Activated B cell treated with CpG ODN at 0.5 μM for 24 hours (primary cell): ENCODE data around the gene EIF2B1. TPM values are rescaled to one million over a fixed set of nuclear protein-coding genes. Genes with fewer than 3 reads are reported as not detected.

ENCODE experiments used
- ATAC-seq: fragments of 200-7000 bp; cut with Tn5 transposase; one replicate; pipeline ENCODE4 v1.10.0; 2021; ENCODE audit warnings: low read depth, mild to moderate bottlenecking, moderate library complexity
- CTCF ChIA-PET: fragments of 350-600 bp; sonication (Branson Sonifier 250); formaldehyde crosslinking; loops from one replicate; lab custom pipeline; 2021; ENCODE audit warnings: antibody characterized with exemption; lab: Charles Lee
- POLR2A ChIA-PET: fragments of 350-600 bp; sonication (Branson Sonifier 250); formaldehyde crosslinking; loops from one replicate; lab custom pipeline; 2021; ENCODE audit warnings: antibody characterized with exemption; lab: Charles Lee
- DNase-seq: peaks from one replicate; pipeline ENCODE4 v3.0.0; 2022
- H3K27ac Mint-ChIP-seq: one replicate; pipeline ENCODE4 v1.8.0; 2020; ENCODE audit warnings: mixed read lengths
- H3K27me3 Mint-ChIP-seq: one replicate; pipeline ENCODE4 v1.8.0; 2021; ENCODE audit warnings: mixed read lengths
- H3K36me3 Mint-ChIP-seq: one replicate; pipeline ENCODE4 v1.8.0; 2021; ENCODE audit warnings: low read depth, mixed read lengths
- H3K4me1 Mint-ChIP-seq: one replicate; pipeline ENCODE4 v1.8.0; 2021; ENCODE audit warnings: mixed read lengths
- H3K4me3 Mint-ChIP-seq: one replicate; pipeline ENCODE4 v1.8.0; 2020; ENCODE audit warnings: mild to moderate bottlenecking, mixed read lengths
- H3K9me3 Mint-ChIP-seq: one replicate; pipeline ENCODE4 v1.8.0; 2020; ENCODE audit warnings: mixed read lengths
- intact Hi-C: fragments of 100-400 bp; cut with micrococcal nuclease; formaldehyde crosslinking; loops from one replicate; pipeline ENCODE4 v1.15.1; 2024
- total RNA-seq: library from RNA; stranded (reverse); gene quantifications from 2 replicates; pipeline ENCODE4 v1.2.3, GENCODE V29; 2022
- TF ChIP-seq, protein P1 (sequence below): fragments of 200-600 bp; IDR thresholded peaks from one replicate; pipeline ENCODE4 v1.8.0; 2022; ENCODE audit warnings: antibody characterized with exemption, mild to moderate bottlenecking

Gene EIF2B1
- total RNA-seq, 1 donor from 2014 or later, result 67.3 TPM

DNA sequence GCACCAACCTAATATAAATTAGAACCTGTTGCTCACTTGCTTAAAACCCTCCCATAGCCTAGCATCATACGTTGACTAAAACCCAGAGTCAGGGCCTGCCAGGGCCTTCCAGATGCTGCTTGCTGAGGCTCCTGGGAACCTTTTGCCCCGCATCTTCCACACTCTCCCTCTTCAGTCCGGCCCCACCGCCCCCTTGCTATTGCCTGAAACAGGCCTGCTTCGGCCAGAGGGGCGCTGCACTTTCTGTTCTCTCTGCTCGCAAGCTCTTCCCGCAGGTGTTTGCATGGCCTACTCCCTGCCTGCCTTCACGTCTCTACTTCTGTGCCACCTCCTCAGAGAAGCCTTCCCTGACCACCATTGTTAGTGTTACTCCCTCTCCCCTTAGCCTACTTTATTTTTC is 23.7 kb upstream of the EIF2B1 start:
- intact Hi-C loops, result no loop called here
- DNase-seq (no peak), ATAC-seq (no peak)
- Mint-ChIP-seq H3K9me3 (no peaks in the 10 kb centered on the region), H3K27ac (no peak overlapping the region), H3K4me1 (peaks cover 40% of the 10 kb centered on the region), H3K27me3 (no peaks in the 10 kb centered on the region), H3K4me3 (no peak overlapping the region), H3K36me3 (peaks cover 58% of the 10 kb centered on the region)
- CTCF ChIA-PET, result no interaction called here
- TF ChIP-seq, protein P1, sequence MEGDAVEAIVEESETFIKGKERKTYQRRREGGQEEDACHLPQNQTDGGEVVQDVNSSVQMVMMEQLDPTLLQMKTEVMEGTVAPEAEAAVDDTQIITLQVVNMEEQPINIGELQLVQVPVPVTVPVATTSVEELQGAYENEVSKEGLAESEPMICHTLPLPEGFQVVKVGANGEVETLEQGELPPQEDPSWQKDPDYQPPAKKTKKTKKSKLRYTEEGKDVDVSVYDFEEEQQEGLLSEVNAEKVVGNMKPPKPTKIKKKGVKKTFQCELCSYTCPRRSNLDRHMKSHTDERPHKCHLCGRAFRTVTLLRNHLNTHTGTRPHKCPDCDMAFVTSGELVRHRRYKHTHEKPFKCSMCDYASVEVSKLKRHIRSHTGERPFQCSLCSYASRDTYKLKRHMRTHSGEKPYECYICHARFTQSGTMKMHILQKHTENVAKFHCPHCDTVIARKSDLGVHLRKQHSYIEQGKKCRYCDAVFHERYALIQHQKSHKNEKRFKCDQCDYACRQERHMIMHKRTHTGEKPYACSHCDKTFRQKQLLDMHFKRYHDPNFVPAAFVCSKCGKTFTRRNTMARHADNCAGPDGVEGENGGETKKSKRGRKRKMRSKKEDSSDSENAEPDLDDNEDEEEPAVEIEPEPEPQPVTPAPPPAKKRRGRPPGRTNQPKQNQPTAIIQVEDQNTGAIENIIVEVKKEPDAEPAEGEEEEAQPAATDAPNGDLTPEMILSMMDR, result no peak
- POLR2A ChIA-PET, result no interaction called here

GRCh38 chr12:123656392-123656791 is 22.9 kb upstream of the EIF2B1 start:
- DNase-seq (no peak), ATAC-seq (no peak)
- H3K4me3 Mint-ChIP-seq, result no peak overlapping the region
- no peak overlapping the region for H3K27ac Mint-ChIP-seq
- ChIA-PET POLR2A (no interaction called here), CTCF (no interaction called here)
- peaks cover 40% of the 10 kb centered on the region for H3K4me1 Mint-ChIP-seq
- no peaks in the 10 kb centered on the region for H3K9me3 Mint-ChIP-seq
- no peaks in the 10 kb centered on the region for H3K27me3 Mint-ChIP-seq
- intact Hi-C loops, result no loop called here
- TF ChIP-seq, protein P1, result no peak
- H3K36me3 Mint-ChIP-seq, result peaks cover 63% of the 10 kb centered on the region

DNA sequence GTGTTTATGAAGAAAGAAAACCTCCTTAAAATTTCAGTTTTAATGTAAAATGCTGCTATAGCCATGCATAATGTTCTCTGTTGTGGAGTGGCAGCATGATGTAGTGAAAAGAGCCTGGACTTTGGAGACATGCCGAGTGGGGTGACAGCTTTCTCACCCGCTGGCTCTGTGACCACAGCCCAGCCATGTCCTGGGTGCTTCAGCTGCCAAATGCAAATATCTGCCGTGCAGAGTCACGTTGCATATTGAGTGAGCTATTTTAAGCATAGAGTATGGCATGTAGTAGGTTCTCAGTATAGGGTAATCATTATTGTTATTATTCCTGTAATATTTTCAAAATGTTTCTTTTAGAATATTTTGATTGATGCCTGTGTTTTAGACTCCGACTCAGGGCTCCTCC is 21.9 kb upstream of the EIF2B1 start:
- H3K9me3 Mint-ChIP-seq, result no peaks in the 10 kb centered on the region
- H3K4me3 Mint-ChIP-seq, result no peak overlapping the region
- ATAC-seq (peak; percentile 52), DNase-seq (no peak)
- ChIA-PET POLR2A (interaction anchor here (0.5 to 0.6 kb wide), 2 partner anchors 9 to 859 kb away, joined by 4 to 8 read pairs; no protein-coding TSS in a partner anchor), CTCF (no interaction called here)
- no peaks in the 10 kb centered on the region for H3K27me3 Mint-ChIP-seq
- peaks cover 67% of the 10 kb centered on the region for H3K36me3 Mint-ChIP-seq
- H3K27ac Mint-ChIP-seq, result no peak overlapping the region
- intact Hi-C loops, result no loop called here
- H3K4me1 Mint-ChIP-seq, result peaks cover 33% of the 10 kb centered on the region
- TF ChIP-seq, protein P1, result no peak

DNA sequence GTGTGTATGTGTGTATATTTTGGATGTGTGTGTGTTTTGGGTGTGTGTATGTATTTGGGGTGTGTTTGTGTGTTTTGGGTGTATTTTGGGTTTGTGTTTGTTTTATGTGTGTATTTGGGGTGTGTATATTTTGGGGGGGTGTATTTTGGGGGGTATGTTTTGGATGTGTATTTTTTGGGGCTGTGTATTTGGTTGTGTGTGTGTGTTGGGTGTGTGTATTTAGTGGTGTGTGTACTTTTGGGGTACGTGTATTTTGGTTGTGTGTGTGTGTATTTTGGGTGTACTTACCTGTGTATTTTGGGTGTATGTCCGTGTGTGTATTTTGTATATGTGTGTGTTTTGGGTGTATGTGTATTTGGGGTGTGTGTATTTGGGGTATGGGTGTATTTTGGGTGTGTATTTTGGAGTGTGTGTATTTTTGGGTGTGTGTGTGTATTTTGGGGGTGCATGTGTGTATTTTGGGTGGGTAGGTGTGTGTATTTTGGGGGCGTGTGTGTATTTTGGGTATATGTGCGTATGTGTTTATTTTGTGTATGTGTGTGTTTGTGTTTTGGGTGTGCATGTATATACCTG is 20.7 kb upstream of the EIF2B1 start:
- H3K36me3 Mint-ChIP-seq, result peaks cover 62% of the 10 kb centered on the region
- DNase-seq (no peak), ATAC-seq (no peak)
- H3K9me3 Mint-ChIP-seq, result no peaks in the 10 kb centered on the region
- H3K4me1 Mint-ChIP-seq, result peaks cover 22% of the 10 kb centered on the region
- TF ChIP-seq, protein P1, result no peak
- ChIA-PET POLR2A (no interaction called here), CTCF (no interaction called here)
- H3K4me3 Mint-ChIP-seq, result no peak overlapping the region
- intact Hi-C loops, result no loop called here
- H3K27ac Mint-ChIP-seq, result no peak overlapping the region
- H3K27me3 Mint-ChIP-seq, result no peaks in the 10 kb centered on the region

GRCh38 chr12:123648401-123648800 is 14.9 kb upstream of the EIF2B1 start:
- H3K4me3 Mint-ChIP-seq, result no peak overlapping the region
- TF ChIP-seq, protein P1, result no peak
- no peaks in the 10 kb centered on the region for H3K9me3 Mint-ChIP-seq
- no peak for DNase-seq
- no peak for ATAC-seq
- H3K27me3 Mint-ChIP-seq, result no peaks in the 10 kb centered on the region
- intact Hi-C loops, result no loop called here
- ChIA-PET POLR2A (no interaction called here), CTCF (no interaction called here)
- no peaks in the 10 kb centered on the region for H3K4me1 Mint-ChIP-seq
- peaks cover 59% of the 10 kb centered on the region for H3K36me3 Mint-ChIP-seq
- H3K27ac Mint-ChIP-seq, result no peak overlapping the region
